ENCODE results near the gene ZNF841.
"Not testable (repeated sequence)": the region's sequence is repeated elsewhere in the genome, so short reads cannot be mapped to it uniquely, and the experiment has no call there.

Gene ZNF841

GRCh38 chr19:52069653-52070052 is 25.9 kb downstream of the ZNF841 start:
- Histone ChIP-seq H2AFZ (ENCODE audit: low read length) (no peak overlapping the region), H3K9me2 (replicated peaks; ENCODE audit: low read depth, low read length) (no peaks in the 10 kb centered on the region), H3K4me2 (ENCODE audit: low read depth, low read length, poor library complexity, severe bottlenecking) (no peak overlapping the region), H3F3A (ENCODE audit: low read depth) (no peaks in the 10 kb centered on the region), H3K4me1 (ENCODE audit: insufficient read depth, low read length, poor library complexity, severe bottlenecking) (no peaks in the 10 kb centered on the region), H3K9ac (ENCODE audit: low read depth, low read length, poor library complexity, severe bottlenecking) (no peak overlapping the region), H3K27me3 (ENCODE audit: insufficient read depth, low read length, poor library complexity, severe bottlenecking) (no peaks in the 10 kb centered on the region), H3K79me2 (ENCODE audit: insufficient read depth, low read length) (no peaks in the 10 kb centered on the region), H4K20me1 (ENCODE audit: insufficient read depth, low read length, poor library complexity, severe bottlenecking) (no peaks in the 10 kb centered on the region), H3K4me3 (ENCODE audit: low read length, poor library complexity, severe bottlenecking) (no peak overlapping the region), H3K9me3 (ENCODE audit: insufficient read depth, low read depth, low read length) (peaks cover 34% of the 10 kb centered on the region; the same call in 1 of the 2 replicates), H3K36me3 (ENCODE audit: insufficient read depth, low read length) (peaks cover 62% of the 10 kb centered on the region; the same call in 1 of the 2 replicates)
- no peak for TF ChIP-seq EZH2phosphoT487 (IDR thresholded peaks at IDR 0.05; ENCODE audit: borderline replicate concordance)
- TF ChIP-seq CTCF (conservative IDR thresholded peaks at IDR 0.05; ENCODE audit: low read length): no peak

GRCh38 chr19:52066258-52066863 is 29.2 kb downstream of the ZNF841 start:
- TF ChIP-seq EZH2phosphoT487 (IDR thresholded peaks at IDR 0.05; ENCODE audit: borderline replicate concordance) (no peak), CTCF (conservative IDR thresholded peaks at IDR 0.05; ENCODE audit: low read length) (no peak)
- Histone ChIP-seq H2AFZ (ENCODE audit: low read length) (no peak overlapping the region), H3K9me3 (ENCODE audit: insufficient read depth, low read depth, low read length) (peaks cover 43% of the 10 kb centered on the region; the same call in 1 of the 2 replicates), H3K4me2 (ENCODE audit: low read depth, low read length, poor library complexity, severe bottlenecking) (no peak overlapping the region), H3K36me3 (ENCODE audit: insufficient read depth, low read length) (peaks cover 62% of the 10 kb centered on the region; the same call in 1 of the 2 replicates), H3K79me2 (ENCODE audit: insufficient read depth, low read length) (no peaks in the 10 kb centered on the region), H3F3A (ENCODE audit: low read depth) (no peaks in the 10 kb centered on the region), H3K9ac (ENCODE audit: low read depth, low read length, poor library complexity, severe bottlenecking) (no peak overlapping the region), H3K4me1 (ENCODE audit: insufficient read depth, low read length, poor library complexity, severe bottlenecking) (no peaks in the 10 kb centered on the region), H3K4me3 (ENCODE audit: low read length, poor library complexity, severe bottlenecking) (no peak overlapping the region), H4K20me1 (ENCODE audit: insufficient read depth, low read length, poor library complexity, severe bottlenecking) (no peaks in the 10 kb centered on the region), H3K9me2 (replicated peaks; ENCODE audit: low read depth, low read length) (no peaks in the 10 kb centered on the region), H3K27me3 (ENCODE audit: insufficient read depth, low read length, poor library complexity, severe bottlenecking) (no peaks in the 10 kb centered on the region)

GRCh38 chr19:52065399-52065798 is 30.2 kb downstream of the ZNF841 start:
- H3K9ac ChIP-seq (ENCODE audit: low read depth, low read length, poor library complexity, severe bottlenecking): no peak overlapping the region
- no peaks in the 10 kb centered on the region for H3K79me2 ChIP-seq (ENCODE audit: insufficient read depth, low read length)
- no peak for TF ChIP-seq CTCF (conservative IDR thresholded peaks at IDR 0.05; ENCODE audit: low read length)
- TF ChIP-seq EZH2phosphoT487 (IDR thresholded peaks at IDR 0.05; ENCODE audit: borderline replicate concordance): no peak
- H4K20me1 ChIP-seq (ENCODE audit: insufficient read depth, low read length, poor library complexity, severe bottlenecking): no peaks in the 10 kb centered on the region
- H3F3A ChIP-seq (ENCODE audit: low read depth): no peaks in the 10 kb centered on the region
- peaks cover 55% of the 10 kb centered on the region; the same call in 1 of the 2 replicates for H3K36me3 ChIP-seq (ENCODE audit: insufficient read depth, low read length)
- no peaks in the 10 kb centered on the region for H3K9me2 ChIP-seq (replicated peaks; ENCODE audit: low read depth, low read length)
- no peak overlapping the region for H2AFZ ChIP-seq (ENCODE audit: low read length)
- no peaks in the 10 kb centered on the region for H3K27me3 ChIP-seq (ENCODE audit: insufficient read depth, low read length, poor library complexity, severe bottlenecking)
- no peak overlapping the region for H3K4me3 ChIP-seq (ENCODE audit: low read length, poor library complexity, severe bottlenecking)
- H3K4me2 ChIP-seq (ENCODE audit: low read depth, low read length, poor library complexity, severe bottlenecking): no peak overlapping the region
- peaks cover 35% of the 10 kb centered on the region; the same call in 1 of the 2 replicates for H3K9me3 ChIP-seq (ENCODE audit: insufficient read depth, low read depth, low read length)
- H3K4me1 ChIP-seq (ENCODE audit: insufficient read depth, low read length, poor library complexity, severe bottlenecking): no peaks in the 10 kb centered on the region

- not testable (repeated sequence) for H3K9me3 ChIP-seq (ENCODE audit: insufficient read depth, low read depth, low read length); H3F3A ChIP-seq (ENCODE audit: low read depth); H3K4me2 ChIP-seq (ENCODE audit: low read depth, low read length, poor library complexity, severe bottlenecking); H3K4me3 ChIP-seq (ENCODE audit: low read length, poor library complexity, severe bottlenecking); H3K9me2 ChIP-seq (replicated peaks; ENCODE audit: low read depth, low read length); H3K36me3 ChIP-seq (ENCODE audit: insufficient read depth, low read length); H3K27me3 ChIP-seq (ENCODE audit: insufficient read depth, low read length, poor library complexity, severe bottlenecking); H3K9ac ChIP-seq (ENCODE audit: low read depth, low read length, poor library complexity, severe bottlenecking); H4K20me1 ChIP-seq (ENCODE audit: insufficient read depth, low read length, poor library complexity, severe bottlenecking); H2AFZ ChIP-seq (ENCODE audit: low read length); H3K79me2 ChIP-seq (ENCODE audit: insufficient read depth, low read length); H3K4me1 ChIP-seq (ENCODE audit: insufficient read depth, low read length, poor library complexity, severe bottlenecking)
Measured at GRCh38 chr19:52056480-52056879, 39.1 kb downstream of the ZNF841 start.

- H4K20me1 ChIP-seq (ENCODE audit: insufficient read depth, low read length, poor library complexity, severe bottlenecking); H3K4me3 ChIP-seq (ENCODE audit: low read length, poor library complexity, severe bottlenecking); H3K36me3 ChIP-seq (ENCODE audit: insufficient read depth, low read length); H3K27me3 ChIP-seq (ENCODE audit: insufficient read depth, low read length, poor library complexity, severe bottlenecking); H2AFZ ChIP-seq (ENCODE audit: low read length); H3K4me2 ChIP-seq (ENCODE audit: low read depth, low read length, poor library complexity, severe bottlenecking); H3F3A ChIP-seq (ENCODE audit: low read depth); H3K9ac ChIP-seq (ENCODE audit: low read depth, low read length, poor library complexity, severe bottlenecking); H3K9me3 ChIP-seq (ENCODE audit: insufficient read depth, low read depth, low read length); H3K9me2 ChIP-seq (replicated peaks; ENCODE audit: low read depth, low read length): not testable (repeated sequence)
- H3K4me1 ChIP-seq (ENCODE audit: insufficient read depth, low read length, poor library complexity, severe bottlenecking): peaks cover 21% of the 10 kb centered on the region
- H3K79me2 ChIP-seq (ENCODE audit: insufficient read depth, low read length): peaks cover 23% of the 10 kb centered on the region
Measured at GRCh38 chr19:52051736-52052135, 43.8 kb downstream of the ZNF841 start.
